HG02642 (cell line): ENCODE measurements around the gene WWOX.

Experiments used
- ATAC-seq: cut with Tn5 transposase; IDR thresholded peaks from one replicate; pipeline ENCODE4 v1.9.1; 2021; ENCODE audit warnings: mild to moderate bottlenecking; ENCODE audit not compliant: unreplicated experiment, poor library complexity

Gene WWOX

DNA sequence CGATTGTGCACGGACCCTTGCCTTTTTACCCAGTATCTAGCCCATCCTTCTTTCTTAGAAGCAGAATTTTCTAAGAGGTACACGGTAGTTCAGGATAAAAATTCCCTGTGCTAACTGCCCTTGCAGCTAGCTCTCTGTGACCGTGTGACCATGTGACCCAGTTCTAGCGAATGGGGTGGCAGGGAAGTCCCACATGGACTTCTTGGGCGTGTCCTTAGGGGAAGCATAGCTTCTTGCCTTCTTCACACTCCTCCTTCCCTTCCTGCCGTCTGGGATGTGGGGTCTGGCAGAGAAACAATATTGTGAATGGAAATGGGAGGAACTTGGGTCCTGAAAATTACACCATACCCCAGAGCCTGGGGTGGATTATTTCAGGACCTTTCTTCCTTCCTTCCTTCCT, 830.4 kb downstream of the WWOX start:
- no peak for ATAC-seq

- ATAC-seq, result no peak
These were observed 831.1 kb downstream of the WWOX start for GRCh38 chr16:78930561-78930960.

DNA sequence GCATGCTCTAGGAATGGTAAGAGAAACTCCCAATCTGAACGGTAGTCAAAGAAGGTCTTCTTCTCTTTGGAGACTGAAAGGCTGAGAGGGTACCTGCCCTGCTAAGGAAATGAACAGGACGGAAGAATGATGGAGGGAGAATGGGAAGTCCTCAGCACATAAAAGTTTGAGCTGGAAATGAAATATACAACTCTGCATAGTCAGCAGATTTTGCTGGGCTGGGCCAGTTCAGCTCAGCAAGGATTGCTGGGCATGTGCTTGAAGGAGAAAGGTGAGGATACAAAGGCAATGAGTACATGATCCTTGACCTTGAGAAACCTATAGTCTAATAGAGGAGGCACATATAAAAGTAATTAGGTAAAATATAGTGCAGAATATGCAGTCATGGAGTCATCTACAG, 831.8 kb downstream of the WWOX start:
- ATAC-seq, result no peak

DNA sequence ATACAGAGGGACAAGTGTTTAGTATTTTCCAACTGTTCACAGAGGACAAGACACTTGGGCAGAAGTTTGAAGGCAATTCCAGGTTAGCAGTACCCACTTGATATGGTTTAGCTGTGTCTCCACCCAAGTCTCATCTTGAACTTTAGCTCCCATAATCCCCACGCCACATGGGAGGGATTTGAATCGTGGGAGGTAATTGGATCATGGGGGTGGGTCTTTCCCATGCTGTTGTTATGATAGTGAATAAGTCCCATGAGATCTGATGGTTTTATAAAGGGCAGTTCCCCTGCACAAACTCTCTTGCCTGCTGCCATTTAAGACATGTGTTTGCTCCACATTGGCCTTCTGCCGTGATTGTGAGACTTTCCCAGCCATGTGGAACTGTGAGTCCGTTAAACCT, 832.2 kb downstream of the WWOX start:
- no peak for ATAC-seq

DNA sequence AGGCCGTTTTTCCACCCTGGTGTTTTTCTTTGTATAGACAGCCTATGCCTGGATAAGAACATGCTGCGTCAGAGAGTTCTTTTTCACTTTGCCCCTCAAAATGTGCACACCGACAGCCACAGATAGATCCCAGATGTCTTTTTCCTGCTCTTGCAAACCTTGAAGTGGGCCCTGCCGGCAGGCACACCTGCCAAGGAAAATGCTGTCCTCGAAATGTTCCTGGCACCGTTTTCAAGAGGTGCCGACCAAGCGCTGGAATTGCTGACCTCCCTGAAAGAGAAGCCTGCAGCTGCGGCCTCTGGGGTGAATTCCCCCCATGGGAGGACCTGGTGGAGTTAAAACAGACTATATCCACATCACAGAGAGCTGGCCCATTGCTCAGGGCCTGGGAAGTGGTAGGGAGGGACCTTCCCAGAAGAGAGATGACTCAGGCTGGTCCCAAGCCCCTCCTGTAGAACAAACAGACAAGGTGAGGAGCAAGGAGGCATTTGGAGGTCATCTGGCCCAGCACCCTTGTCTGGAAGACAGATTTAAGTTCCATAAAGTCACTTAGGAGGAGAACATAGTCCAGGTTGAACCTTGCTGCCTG, 833.0 kb downstream of the WWOX start:
- ATAC-seq, result no peak

DNA sequence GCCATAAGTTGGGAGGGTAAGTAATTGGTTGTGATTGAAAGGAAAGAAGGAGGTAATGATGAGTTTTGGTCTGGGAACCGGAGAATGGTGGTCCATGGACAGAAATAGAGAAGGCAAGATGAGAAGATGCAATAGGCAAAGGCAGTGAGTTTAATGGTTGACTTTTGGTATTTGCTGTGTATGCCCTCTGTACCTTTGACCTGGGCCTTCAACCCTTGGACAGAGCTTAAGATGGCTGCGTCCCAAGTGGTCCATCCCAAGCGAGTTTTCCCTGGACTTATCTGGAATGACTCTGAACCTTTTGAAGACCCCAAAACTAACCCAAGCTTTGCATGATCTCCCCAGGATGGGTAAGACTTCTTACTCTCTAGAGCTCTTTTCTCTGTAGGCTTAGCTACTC, 836.6 kb downstream of the WWOX start:
- ATAC-seq, result no peak

GRCh38 chr16:78939597-78939996, 840.1 kb downstream of the WWOX start:
- ATAC-seq, result no peak

DNA sequence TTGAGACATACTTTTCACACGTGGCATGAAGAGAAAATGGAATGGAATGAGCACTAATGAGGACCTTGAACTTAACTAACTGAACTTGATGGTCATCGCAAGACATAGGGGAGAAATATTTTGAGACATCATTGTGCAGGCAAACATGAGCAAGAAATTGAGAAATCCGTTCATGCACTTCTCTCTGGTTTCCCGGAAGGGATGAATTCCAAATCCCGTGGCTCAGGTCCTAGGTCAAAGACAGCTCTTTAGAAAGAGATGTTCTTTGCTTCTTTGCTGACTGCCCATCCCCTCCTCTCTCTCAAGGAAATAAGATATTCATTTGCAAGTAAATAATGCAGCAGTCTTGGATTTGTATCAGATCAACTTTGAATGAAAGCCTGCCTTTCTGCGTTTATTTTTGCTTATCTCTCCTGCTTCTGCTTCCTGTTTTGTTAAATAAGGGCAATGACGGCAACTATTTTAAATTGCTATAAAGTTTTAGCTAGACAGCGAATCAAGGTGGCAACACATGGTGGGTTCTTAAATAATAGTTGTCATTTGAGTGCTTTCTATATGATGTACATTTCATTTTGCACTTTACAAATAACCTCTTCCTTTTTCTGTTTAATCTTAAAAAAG, 843.3 kb downstream of the WWOX start:
- no peak for ATAC-seq

DNA sequence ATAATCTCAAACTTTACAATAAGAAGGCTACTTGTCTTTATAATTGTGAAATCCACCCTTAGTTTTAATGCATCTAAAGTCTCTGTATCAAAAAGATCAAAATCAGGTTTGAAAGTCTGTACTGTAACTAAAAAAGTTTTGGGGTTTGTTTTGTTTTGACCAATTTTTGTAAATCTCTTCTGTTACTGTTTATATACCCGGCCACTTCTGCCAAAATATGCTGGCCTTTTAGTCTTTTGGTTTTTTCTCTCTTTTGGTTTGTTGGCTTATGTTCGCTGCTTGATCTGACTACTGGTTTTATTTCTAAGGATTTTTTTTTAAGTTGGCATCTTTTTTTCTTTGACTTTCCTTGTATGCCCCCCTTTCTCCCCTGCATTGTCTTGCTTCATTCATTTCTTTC, 845.9 kb downstream of the WWOX start:
- ATAC-seq, result no peak

DNA sequence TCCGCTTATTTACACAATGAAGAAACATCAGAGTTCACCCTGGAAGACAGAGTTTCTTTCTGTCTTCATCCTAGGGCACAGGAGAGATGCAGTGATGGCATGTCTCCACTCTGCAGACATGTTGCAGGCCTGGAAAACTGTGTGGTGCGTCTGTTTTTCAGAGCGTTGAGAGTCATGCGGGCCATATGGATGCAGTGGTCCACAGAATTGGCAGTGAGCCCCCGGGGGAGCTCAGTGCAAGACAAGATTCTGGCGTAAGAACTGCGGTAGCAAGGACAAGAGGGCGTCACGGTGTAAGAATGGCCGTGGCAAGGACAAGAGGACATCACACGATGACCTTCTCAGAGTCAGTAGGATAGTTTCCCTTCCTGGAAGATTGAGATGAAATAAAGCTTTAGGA, 847.1 kb downstream of the WWOX start:
- ATAC-seq, result no peak

DNA sequence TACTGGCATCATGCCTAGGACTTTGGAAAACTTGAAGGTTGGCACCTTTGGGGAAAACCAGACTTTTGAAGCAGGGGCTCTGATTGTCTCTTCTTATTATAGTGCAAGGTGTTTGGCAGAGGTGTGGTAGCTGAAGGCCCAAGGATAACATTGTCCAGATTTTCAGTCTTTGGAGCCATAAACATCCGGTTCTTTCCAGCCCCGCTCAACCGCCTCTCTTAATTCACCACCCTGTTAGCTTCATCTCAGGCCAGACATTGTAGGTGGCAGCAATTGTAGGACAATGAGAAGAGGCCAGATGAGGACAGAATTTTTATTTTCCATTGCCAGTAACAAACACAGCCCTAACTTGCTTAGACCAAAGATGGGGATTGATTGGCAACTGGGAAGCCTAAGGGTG, 851.3 kb downstream of the WWOX start:
- ATAC-seq, result no peak

GRCh38 chr16:78952630-78953029, 853.2 kb downstream of the WWOX start:
- no peak for ATAC-seq

DNA sequence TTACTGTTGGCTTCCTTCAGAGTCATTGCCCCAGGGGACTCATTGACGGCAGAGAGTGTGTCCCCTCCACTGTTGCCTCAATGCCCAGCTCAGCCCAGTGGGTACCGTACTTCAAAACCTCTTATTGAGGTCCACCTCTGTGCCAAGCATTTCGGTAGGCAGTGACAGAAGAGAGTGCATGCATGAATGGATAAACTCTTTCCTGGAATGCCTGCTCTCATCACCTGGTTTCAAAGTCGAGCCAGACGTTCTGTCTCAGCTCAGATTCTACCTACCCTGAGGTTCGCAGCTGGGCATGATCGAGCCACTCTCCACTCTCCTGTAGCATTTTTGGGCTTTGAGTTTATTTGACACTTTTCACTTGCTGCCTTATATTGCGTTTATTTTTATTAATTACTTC, 854.1 kb downstream of the WWOX start:
- ATAC-seq, result no peak

- no peak for ATAC-seq
These were observed 855.8 kb downstream of the WWOX start for GRCh38 chr16:78955206-78955605.

DNA sequence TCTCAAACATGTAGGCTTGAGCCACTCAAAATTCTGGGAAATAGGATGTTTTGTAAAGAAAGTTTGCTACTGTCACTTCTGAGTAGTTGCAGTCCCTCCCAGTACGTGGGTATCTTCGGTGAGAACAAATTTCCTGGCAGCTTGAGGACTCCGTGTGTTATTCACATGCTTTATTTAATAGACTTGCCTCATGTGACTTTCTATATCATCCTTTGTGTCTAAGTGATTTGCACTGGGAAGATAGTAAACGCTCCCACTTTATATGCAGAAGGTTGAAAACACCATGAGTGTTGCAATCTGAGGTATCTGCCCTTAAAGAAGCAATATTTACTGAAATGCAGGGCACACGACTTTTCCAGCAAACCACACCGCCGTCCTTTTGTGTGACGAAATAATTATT, 857.4 kb downstream of the WWOX start:
- no peak for ATAC-seq

DNA sequence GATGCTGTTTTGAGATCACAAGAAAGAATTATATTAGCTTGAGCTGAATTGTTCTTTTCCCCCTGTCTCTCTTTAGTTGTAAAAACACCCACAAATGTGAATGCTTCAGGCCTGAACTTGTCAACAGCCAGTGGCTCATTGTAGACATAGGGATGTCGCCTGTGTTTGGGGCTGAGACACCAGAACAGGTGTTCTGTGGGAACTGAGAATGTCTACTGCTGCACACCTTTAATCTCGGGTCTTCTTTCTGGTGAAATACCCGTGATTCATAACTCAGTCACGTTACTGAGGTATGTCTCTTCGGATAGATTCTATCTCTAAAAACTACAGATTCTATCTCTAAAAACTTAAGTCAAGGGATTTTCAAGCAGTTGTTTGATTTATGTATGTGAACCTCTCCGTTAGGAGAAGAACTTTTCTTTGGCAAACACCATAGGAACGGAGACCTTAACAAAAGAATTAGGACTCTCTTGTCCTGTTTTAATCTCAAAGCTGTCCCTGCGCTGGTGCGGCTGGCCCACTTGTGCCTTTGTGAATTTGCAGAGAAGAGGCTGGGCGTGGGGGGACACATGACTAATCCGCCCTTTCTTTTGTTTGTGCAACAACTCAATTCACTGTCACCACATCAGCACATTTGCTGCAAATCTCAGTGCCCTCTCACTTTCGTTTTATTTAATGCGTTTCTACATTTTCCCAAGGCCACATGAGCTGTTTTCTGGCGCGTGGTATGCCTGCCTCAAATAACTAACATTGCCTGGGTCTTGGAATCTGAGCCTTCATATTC, 858.1 kb downstream of the WWOX start:
- no peak for ATAC-seq

DNA sequence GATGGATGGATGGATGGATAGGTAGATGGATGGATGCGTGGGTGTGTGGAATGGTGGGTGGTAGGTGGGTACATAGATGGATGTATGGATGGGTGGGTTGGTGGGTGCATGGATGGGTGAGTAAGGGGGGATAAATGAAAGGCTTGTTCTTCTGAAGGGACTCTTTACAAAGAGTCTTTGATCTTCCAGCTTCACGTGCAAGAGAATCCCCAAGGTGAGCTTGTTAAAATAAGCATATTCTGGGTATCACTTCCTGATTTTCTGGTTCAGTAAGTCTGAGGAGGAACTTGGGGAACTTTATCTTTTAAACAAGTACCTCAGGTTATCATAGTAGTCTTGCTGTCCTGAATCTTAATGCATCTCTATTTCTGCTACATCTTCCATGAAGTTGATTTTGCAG, 862.0 kb downstream of the WWOX start:
- peak; percentile 44 for ATAC-seq

- peak; percentile 89 for ATAC-seq
These were observed 863.0 kb downstream of the WWOX start for GRCh38 chr16:78962457-78962929.

GRCh38 chr16:78967948-78968347, 868.5 kb downstream of the WWOX start:
- no peak for ATAC-seq

GRCh38 chr16:78969721-78970120, 870.3 kb downstream of the WWOX start:
- no peak for ATAC-seq

DNA sequence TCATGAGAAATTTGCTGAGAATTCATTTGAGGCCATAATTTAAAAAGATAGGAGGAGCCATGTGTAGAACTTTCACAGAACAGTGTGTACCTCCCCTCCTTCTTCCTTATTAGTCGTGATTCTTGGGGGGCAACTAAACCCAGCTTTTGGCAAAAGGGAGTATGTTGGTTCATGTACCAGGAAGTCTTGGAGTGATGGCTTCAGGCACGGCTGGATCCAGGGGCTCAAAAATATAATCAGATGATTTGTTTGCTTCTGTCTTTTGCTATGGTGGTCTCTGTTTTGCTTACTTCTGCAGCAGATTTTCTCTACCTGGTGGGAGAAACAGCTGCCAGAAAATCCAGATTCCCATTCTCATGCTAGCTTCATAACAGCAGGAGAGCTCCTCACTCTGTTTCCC, 871.2 kb downstream of the WWOX start:
- no peak for ATAC-seq

GRCh38 chr16:78972006-78972405, 872.6 kb downstream of the WWOX start:
- ATAC-seq, result no peak
